Measurements from ENCODE around the gene BACE1. TPM values are rescaled to one million over a fixed set of nuclear protein-coding genes. Genes with fewer than 3 reads are reported as not detected.

Gene BACE1
- polyA plus RNA-seq, 1 of the 3 experiments (the other 2 are of a cell fraction) = 37.8 TPM

GRCh38 chr11:117286588-117286987 lies 29.5 kb downstream of the BACE1 start:
- no peaks in the 10 kb centered on the region for H3K27me3 ChIP-seq (ENCODE audit: insufficient read depth)
- no peak overlapping the region for H3K9ac ChIP-seq
- no peaks in the 10 kb centered on the region for H3K79me2 ChIP-seq (ENCODE audit: insufficient read depth)
- no peak overlapping the region for H3K4me3 ChIP-seq (ENCODE audit: low read depth in 2 of 2, low read length in 1 of 2)
- no peaks in the 10 kb centered on the region for H4K20me1 ChIP-seq (ENCODE audit: insufficient read depth)
- H3K4me2 ChIP-seq = no peak overlapping the region
- H3K4me1 ChIP-seq (ENCODE audit: control insufficient read depth in 1 of 2, insufficient read depth in 2 of 2, low read depth in 1 of 2, low read length in 1 of 2) = peaks cover 0 to 5% of the 10 kb centered on the region in 2 experiments; a peak in 1 of 4 replicates
- DNase-seq = no peak
- no peaks in the 10 kb centered on the region for H3K9me3 ChIP-seq
- H3K27ac ChIP-seq (ENCODE audit: low read depth in 2 of 2, low read length in 1 of 2) = no peak overlapping the region
- peaks cover 11% of the 10 kb centered on the region for H3F3A ChIP-seq (replicated peaks; ENCODE audit: insufficient read depth)
- CTCF ChIA-PET = interaction anchor here (1.1 to 1.3 kb wide), 2 partner anchors 23 to 521 kb away, joined by 4 read pairs; no protein-coding TSS in a partner anchor
- POLR2A ChIA-PET = no interaction called here
- TF ChIP-seq SIN3A (IDR thresholded peaks at IDR 0.05; ENCODE audit: borderline replicate concordance, low read depth, low read length) = no peak
- TF ChIP-seq MAX (IDR thresholded peaks at IDR 0.05; ENCODE audit: low read depth) = no peak
- no peak for TF ChIP-seq CTCF (IDR thresholded peaks at IDR 0.05)
- TF ChIP-seq, protein P1, sequence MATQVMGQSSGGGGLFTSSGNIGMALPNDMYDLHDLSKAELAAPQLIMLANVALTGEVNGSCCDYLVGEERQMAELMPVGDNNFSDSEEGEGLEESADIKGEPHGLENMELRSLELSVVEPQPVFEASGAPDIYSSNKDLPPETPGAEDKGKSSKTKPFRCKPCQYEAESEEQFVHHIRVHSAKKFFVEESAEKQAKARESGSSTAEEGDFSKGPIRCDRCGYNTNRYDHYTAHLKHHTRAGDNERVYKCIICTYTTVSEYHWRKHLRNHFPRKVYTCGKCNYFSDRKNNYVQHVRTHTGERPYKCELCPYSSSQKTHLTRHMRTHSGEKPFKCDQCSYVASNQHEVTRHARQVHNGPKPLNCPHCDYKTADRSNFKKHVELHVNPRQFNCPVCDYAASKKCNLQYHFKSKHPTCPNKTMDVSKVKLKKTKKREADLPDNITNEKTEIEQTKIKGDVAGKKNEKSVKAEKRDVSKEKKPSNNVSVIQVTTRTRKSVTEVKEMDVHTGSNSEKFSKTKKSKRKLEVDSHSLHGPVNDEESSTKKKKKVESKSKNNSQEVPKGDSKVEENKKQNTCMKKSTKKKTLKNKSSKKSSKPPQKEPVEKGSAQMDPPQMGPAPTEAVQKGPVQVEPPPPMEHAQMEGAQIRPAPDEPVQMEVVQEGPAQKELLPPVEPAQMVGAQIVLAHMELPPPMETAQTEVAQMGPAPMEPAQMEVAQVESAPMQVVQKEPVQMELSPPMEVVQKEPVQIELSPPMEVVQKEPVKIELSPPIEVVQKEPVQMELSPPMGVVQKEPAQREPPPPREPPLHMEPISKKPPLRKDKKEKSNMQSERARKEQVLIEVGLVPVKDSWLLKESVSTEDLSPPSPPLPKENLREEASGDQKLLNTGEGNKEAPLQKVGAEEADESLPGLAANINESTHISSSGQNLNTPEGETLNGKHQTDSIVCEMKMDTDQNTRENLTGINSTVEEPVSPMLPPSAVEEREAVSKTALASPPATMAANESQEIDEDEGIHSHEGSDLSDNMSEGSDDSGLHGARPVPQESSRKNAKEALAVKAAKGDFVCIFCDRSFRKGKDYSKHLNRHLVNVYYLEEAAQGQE (IDR thresholded peaks at IDR 0.05; ENCODE audit: low read depth, low read length) = no peak
- TF ChIP-seq RFX5 (IDR thresholded peaks at IDR 0.05; ENCODE audit: low read length) = no peak
- no peak for TF ChIP-seq FOSL2 (IDR thresholded peaks at IDR 0.05; ENCODE audit: borderline replicate concordance, low read depth)
- TF ChIP-seq GATA2 (CRISPR knock-in tag; IDR thresholded peaks at IDR 0.05) = no peak
- no peak for TF ChIP-seq TAF1 (IDR thresholded peaks at IDR 0.05; ENCODE audit: borderline replicate concordance, low read depth, low read length)
- TF ChIP-seq RXRA (IDR thresholded peaks at IDR 0.05; ENCODE audit: borderline replicate concordance, low read depth) = no peak
- TF ChIP-seq MXI1 (IDR thresholded peaks at IDR 0.05; ENCODE audit: low read depth, low read length) = no peak
- no peak for TF ChIP-seq PBX3 (IDR thresholded peaks at IDR 0.05)
- no peak for TF ChIP-seq FOXM1 (IDR thresholded peaks at IDR 0.05; ENCODE audit: low read depth)
- TF ChIP-seq RCOR1 (IDR thresholded peaks at IDR 0.05; ENCODE audit: low read length) = no peak
- no peak for TF ChIP-seq ZBTB33 (IDR thresholded peaks at IDR 0.05; ENCODE audit: borderline replicate concordance, low read depth)
- no peak for TF ChIP-seq FOXJ3 (CRISPR knock-in tag; IDR thresholded peaks at IDR 0.05)
- TF ChIP-seq IRF3 (IDR thresholded peaks at IDR 0.05; ENCODE audit: low read depth, low read length) = no peak
- TF ChIP-seq JUND (IDR thresholded peaks at IDR 0.05) = no peak
- no peak for TF ChIP-seq ELF1 (IDR thresholded peaks at IDR 0.05)
- peaks cover 53 to 83% of the 10 kb centered on the region in 2 experiments for H3K36me3 ChIP-seq (replicated peaks in 1 of 2; ENCODE audit: control insufficient read depth in 1 of 2, insufficient read depth in 2 of 2, low read length in 1 of 2)
- WGBS (ENCODE audit: low lambda C conversion rate) = 68% methylated on average over 2 of the region's 2 CpGs
- no peaks in the 10 kb centered on the region for H3K9me2 ChIP-seq
- no peak overlapping the region for H2AFZ ChIP-seq (ENCODE audit: low read depth)

All from SK-N-SH (cell line).